ENCODE results near the gene DLK1. TPM values are rescaled to one million over a fixed set of nuclear protein-coding genes. Genes with fewer than 3 reads are reported as not detected.

Gene DLK1
- total RNA-seq, 2 donors from 2014 or later, result not detected

GRCh38 chr14:100723830-100724437, 2.8 kb upstream of the DLK1 start:
- Mint-ChIP-seq H3K36me3 (no peaks in the 10 kb centered on the region), H3K9me3 (no peaks in the 10 kb centered on the region), H3K27ac (no peak overlapping the region)
- ATAC-seq, result no peak
- DNase-seq (ENCODE audit: low spot score in 2 of 2), result no peak

GRCh38 chr14:100724536-100724935, 2.2 kb upstream of the DLK1 start:
- Mint-ChIP-seq H3K27ac (no peak overlapping the region), H3K36me3 (no peaks in the 10 kb centered on the region)
- no peak for ATAC-seq

GRCh38 chr14:100725587-100726387, 905 bp upstream of the DLK1 start:
- DNase-seq (ENCODE audit: low spot score in 2 of 2) (no peak), ATAC-seq (no peak)
- H3K36me3 Mint-ChIP-seq, result no peaks in the 10 kb centered on the region
- no peaks in the 10 kb centered on the region for H3K9me3 Mint-ChIP-seq
- no peak overlapping the region for H3K27ac Mint-ChIP-seq

More at GRCh38 chr14:100724536-100724935, 2.2 kb upstream of the DLK1 start:
- DNase-seq (ENCODE audit: low spot score in 2 of 2), result no peak
- no peaks in the 10 kb centered on the region for H3K9me3 Mint-ChIP-seq

- DNase-seq (ENCODE audit: low spot score in 2 of 2), result no peak
- no peak for ATAC-seq
These were observed 587 bp downstream of the DLK1 start for GRCh38 chr14:100727086-100727872.

GRCh38 chr14:100727873-100728240, 1.2 kb downstream of the DLK1 start:
- no peaks in the 10 kb centered on the region for H3K9me3 Mint-ChIP-seq
- H3K36me3 Mint-ChIP-seq, result no peaks in the 10 kb centered on the region
- no peak for ATAC-seq
- no peak for DNase-seq (ENCODE audit: low spot score in 2 of 2)
- no peak overlapping the region for H3K27ac Mint-ChIP-seq

More at GRCh38 chr14:100727086-100727872, 587 bp downstream of the DLK1 start:
- Mint-ChIP-seq H3K9me3 (no peaks in the 10 kb centered on the region), H3K27ac (no peak overlapping the region), H3K36me3 (no peaks in the 10 kb centered on the region)

- H3K9me3 Mint-ChIP-seq, result no peaks in the 10 kb centered on the region
- ATAC-seq (no peak), DNase-seq (ENCODE audit: low spot score in 2 of 2) (no peak)
- no peak overlapping the region for H3K27ac Mint-ChIP-seq
- no peaks in the 10 kb centered on the region for H3K36me3 Mint-ChIP-seq
These were observed 2.3 kb downstream of the DLK1 start for GRCh38 chr14:100728962-100729361.

GRCh38 chr14:100729982-100730381, 3.3 kb downstream of the DLK1 start:
- DNase-seq (ENCODE audit: low spot score in 2 of 2) (no peak), ATAC-seq (no peak)
- Mint-ChIP-seq H3K36me3 (no peaks in the 10 kb centered on the region), H3K9me3 (no peaks in the 10 kb centered on the region), H3K27ac (no peak overlapping the region)

GRCh38 chr14:100730581-100730980, 3.9 kb downstream of the DLK1 start:
- H3K27ac Mint-ChIP-seq, result no peak overlapping the region
- H3K9me3 Mint-ChIP-seq, result no peaks in the 10 kb centered on the region
- ATAC-seq (no peak), DNase-seq (ENCODE audit: low spot score in 2 of 2) (no peak)
- no peaks in the 10 kb centered on the region for H3K36me3 Mint-ChIP-seq

- Mint-ChIP-seq H3K27ac (no peak overlapping the region), H3K36me3 (no peaks in the 10 kb centered on the region), H3K9me3 (no peaks in the 10 kb centered on the region)
- no peak for DNase-seq (ENCODE audit: low spot score in 2 of 2)
- no peak for ATAC-seq
These were observed 4.4 kb downstream of the DLK1 start for GRCh38 chr14:100731011-100731670.

- Mint-ChIP-seq H3K27ac (peak overlapping the region in 1 of 2 donors; percentile 29), H3K9me3 (no peaks in the 10 kb centered on the region), H3K36me3 (no peaks in the 10 kb centered on the region)
- no peak for DNase-seq (ENCODE audit: low spot score in 2 of 2)
- ATAC-seq, result no peak
These were observed 5.4 kb downstream of the DLK1 start for GRCh38 chr14:100731846-100732765.

- no peaks in the 10 kb centered on the region for H3K9me3 Mint-ChIP-seq
- peak overlapping the region in 1 of 2 donors; percentile 29 for H3K27ac Mint-ChIP-seq
- DNase-seq (ENCODE audit: low spot score in 2 of 2), result no peak
- no peak for ATAC-seq
- H3K36me3 Mint-ChIP-seq, result no peaks in the 10 kb centered on the region
These were observed 6.0 kb downstream of the DLK1 start for GRCh38 chr14:100732766-100733100.

GRCh38 chr14:100733152-100733850, 6.6 kb downstream of the DLK1 start:
- no peak for DNase-seq (ENCODE audit: low spot score in 2 of 2)

GRCh38 chr14:100734031-100734990, 7.6 kb downstream of the DLK1 start:
- DNase-seq (ENCODE audit: low spot score in 2 of 2), result no peak
- Mint-ChIP-seq H3K27ac (no peak overlapping the region), H3K9me3 (no peaks in the 10 kb centered on the region), H3K36me3 (no peaks in the 10 kb centered on the region)
- ATAC-seq, result no peak

More at GRCh38 chr14:100733152-100733850, 6.6 kb downstream of the DLK1 start:
- Mint-ChIP-seq H3K9me3 (no peaks in the 10 kb centered on the region), H3K27ac (no peak overlapping the region), H3K36me3 (no peaks in the 10 kb centered on the region)
- no peak for ATAC-seq

GRCh38 chr14:100735271-100735670, 8.6 kb downstream of the DLK1 start:
- DNase-seq (ENCODE audit: low spot score in 2 of 2) (no peak), ATAC-seq (no peak)
- Mint-ChIP-seq H3K9me3 (no peaks in the 10 kb centered on the region), H3K36me3 (no peaks in the 10 kb centered on the region), H3K27ac (no peak overlapping the region)
